ENCODE measurements around the gene PCK2. TPM values are rescaled to one million over a fixed set of nuclear protein-coding genes. Genes with fewer than 3 reads are reported as not detected.
"Not testable (repeated sequence)": the region's sequence is repeated elsewhere in the genome, so short reads cannot be mapped to it uniquely, and the experiment has no call there.

The PCK2 gene
- total RNA-seq, 4 donors from 2014 or later: 9.1 to 20.7 (median 12.5) TPM

- TF ChIP-seq POLR2AphosphoS5 (IDR thresholded peaks at IDR 0.05) (no peak), EP300 (IDR thresholded peaks at IDR 0.05) (no peak), POLR2A (IDR thresholded peaks at IDR 0.05; ENCODE audit: low read depth) (no peak), CTCF (IDR thresholded peaks at IDR 0.05) (no peak)
- WGBS: 94% methylated on average over 7 of the region's 7 CpGs
- DNase-seq (ENCODE audit: extremely low spot score): no peak
- intact Hi-C loops (cut with DNase I): no loop called here
- Histone ChIP-seq H3K4me1 (no peaks in the 10 kb centered on the region), H3K27ac (replicated peaks in 1 of 4) (no peak overlapping the region), H3K9me3 (no peaks in the 10 kb centered on the region), H3K36me3 (peaks cover 5 to 39% (median 24%) of the 10 kb centered on the region in 4 donors), H3K27me3 (no peaks in the 10 kb centered on the region), H3K4me3 (no peak overlapping the region)
Measured at GRCh38 chr14:24102357-24103048, 8.4 kb downstream of the PCK2 start.

- peaks cover 0 to 5% (median 1%) of the 10 kb centered on the region in 4 donors for H3K4me1 ChIP-seq
- peaks cover 0 to 34% (median 20%) of the 10 kb centered on the region in 4 donors for H3K36me3 ChIP-seq
- H3K9me3 ChIP-seq: no peaks in the 10 kb centered on the region
- intact Hi-C loops (cut with DNase I): no loop called here
- DNase-seq (ENCODE audit: extremely low spot score): no peak
- H3K27me3 ChIP-seq: no peaks in the 10 kb centered on the region
- WGBS: 93% methylated on average over 12 of the region's 13 CpGs
- TF ChIP-seq POLR2A (IDR thresholded peaks at IDR 0.05; ENCODE audit: low read depth): no peak
- H3K4me3 ChIP-seq: no peak overlapping the region
- H3K27ac ChIP-seq (replicated peaks in 1 of 4): no peak overlapping the region
Measured at GRCh38 chr14:24103451-24103850, 9.3 kb downstream of the PCK2 start.

- not testable (repeated sequence) for H3K27me3 ChIP-seq; H3K27ac ChIP-seq (replicated peaks in 1 of 4); H3K4me3 ChIP-seq; H3K9me3 ChIP-seq; DNase-seq (ENCODE audit: extremely low spot score)
- peaks cover 0 to 11% (median 6%) of the 10 kb centered on the region in 4 donors for H3K36me3 ChIP-seq
- H3K4me1 ChIP-seq: peaks cover 5 to 13% (median 10%) of the 10 kb centered on the region in 4 donors
- WGBS: 93% methylated on average over 8 of the region's 8 CpGs
- intact Hi-C loops (cut with DNase I): loop anchor here (5.0 kb wide), 1 partner anchor 57 kb away; the partner anchor contains the start of gene IRF9
Measured at GRCh38 chr14:24105609-24106239, 11.6 kb downstream of the PCK2 start.

- intact Hi-C loops (cut with DNase I): loop anchor here (5.0 kb wide), 1 partner anchor 56 kb away; the partner anchor contains the start of gene IRF9
- DNase-seq (ENCODE audit: extremely low spot score): no peak
- peaks cover 5 to 13% (median 11%) of the 10 kb centered on the region in 4 donors for H3K4me1 ChIP-seq
- H3K27me3 ChIP-seq: no peaks in the 10 kb centered on the region
- TF ChIP-seq POLR2AphosphoS5 (IDR thresholded peaks at IDR 0.05): no peak
- no peak for TF ChIP-seq CTCF (IDR thresholded peaks at IDR 0.05)
- TF ChIP-seq POLR2A (IDR thresholded peaks at IDR 0.05; ENCODE audit: low read depth): no peak
- TF ChIP-seq EP300 (IDR thresholded peaks at IDR 0.05): no peak
- H3K36me3 ChIP-seq: peaks cover 0 to 8% (median 6%) of the 10 kb centered on the region in 4 donors
- H3K4me3 ChIP-seq: no peak overlapping the region
- no peak overlapping the region for H3K27ac ChIP-seq (replicated peaks in 1 of 4)
- WGBS: 89% methylated on average over 4 of the region's 4 CpGs
- no peaks in the 10 kb centered on the region for H3K9me3 ChIP-seq
Measured at GRCh38 chr14:24106672-24107271, 12.7 kb downstream of the PCK2 start.

- Histone ChIP-seq H3K27ac (replicated peaks in 1 of 4) (peak overlapping the region in 3 of 4 donors; percentile 13 to 42 (median 39)), H3K36me3 (peaks cover 0 to 5% (median 4%) of the 10 kb centered on the region in 4 donors), H3K4me1 (peaks cover 9 to 15% (median 13%) of the 10 kb centered on the region in 4 donors), H3K9me3 (no peaks in the 10 kb centered on the region), H3K27me3 (no peaks in the 10 kb centered on the region), H3K4me3 (no peak overlapping the region)
- no peak for DNase-seq (ENCODE audit: extremely low spot score)
- no peak for TF ChIP-seq POLR2AphosphoS5 (IDR thresholded peaks at IDR 0.05)
- no peak for TF ChIP-seq EP300 (IDR thresholded peaks at IDR 0.05)
- TF ChIP-seq CTCF (IDR thresholded peaks at IDR 0.05): no peak
- no peak for TF ChIP-seq POLR2A (IDR thresholded peaks at IDR 0.05; ENCODE audit: low read depth)
- intact Hi-C loops (cut with DNase I): loop anchor here (2.0 to 5.0 kb wide), 2 partner anchors 50 to 54 kb away; partner anchors contain the start of gene IRF9
- 44% methylated on average over 5 of the region's 5 CpGs for WGBS
Measured at GRCh38 chr14:24108336-24108874, 14.3 kb downstream of the PCK2 start.
